Epidermal melanocyte (primary cell): ENCODE data around the gene TMEM109.

Source experiments
- DNase-seq: peaks from one replicate; pipeline ENCODE4 v3.0.0; 2011; ENCODE audit warnings: low spot score; ENCODE audit not compliant: insufficient read length

The TMEM109 gene, protein sequence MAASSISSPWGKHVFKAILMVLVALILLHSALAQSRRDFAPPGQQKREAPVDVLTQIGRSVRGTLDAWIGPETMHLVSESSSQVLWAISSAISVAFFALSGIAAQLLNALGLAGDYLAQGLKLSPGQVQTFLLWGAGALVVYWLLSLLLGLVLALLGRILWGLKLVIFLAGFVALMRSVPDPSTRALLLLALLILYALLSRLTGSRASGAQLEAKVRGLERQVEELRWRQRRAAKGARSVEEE

DNA sequence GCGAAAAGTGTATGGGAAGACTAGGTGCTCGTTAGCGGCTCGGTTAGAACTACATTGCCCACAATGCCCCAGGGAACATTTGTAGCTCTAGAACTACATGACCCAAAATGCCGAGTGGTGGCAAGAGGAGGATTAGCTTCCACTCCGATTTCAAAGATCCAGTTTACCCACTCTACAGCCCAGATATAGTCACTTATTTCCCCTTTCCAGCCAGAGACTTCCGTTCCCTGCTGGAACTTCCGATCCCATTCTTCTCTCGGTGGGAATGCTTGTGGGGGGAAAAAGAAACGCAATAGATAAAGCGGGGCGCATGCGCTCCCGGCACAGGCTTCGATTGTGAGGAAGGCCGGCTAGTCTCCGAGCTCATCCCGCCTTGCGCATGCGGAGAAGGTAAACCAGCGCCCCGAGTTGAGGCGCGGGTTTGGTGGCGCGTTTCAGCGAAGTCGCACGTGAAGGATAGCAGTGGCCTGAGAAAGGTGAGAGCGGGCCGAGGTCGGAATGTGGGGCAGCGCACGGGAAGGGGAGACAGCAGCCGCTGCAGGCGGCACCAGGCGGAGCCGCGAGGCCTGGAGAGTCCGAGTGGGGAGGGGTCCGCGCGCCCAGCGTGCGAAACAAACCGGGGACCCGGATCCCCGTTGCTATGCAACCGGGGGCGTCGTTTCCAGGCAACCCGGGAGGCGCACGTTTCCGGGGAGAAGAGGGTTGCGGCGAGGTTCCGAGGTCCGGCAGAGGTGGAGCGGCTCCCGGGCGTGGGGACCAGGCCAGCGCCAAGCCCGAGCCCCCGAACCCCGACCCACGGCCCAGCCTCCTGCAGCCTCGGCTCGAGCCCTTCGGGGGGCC lies at the start of gene TMEM109:
Gene TMEM109, plus strand, starts transcription at position 366 of the 840 bp plus-strand sequence. CDS start 5,536 bp downstream, outside the sequence.
- DNase-seq: peak; percentile 98

DNA sequence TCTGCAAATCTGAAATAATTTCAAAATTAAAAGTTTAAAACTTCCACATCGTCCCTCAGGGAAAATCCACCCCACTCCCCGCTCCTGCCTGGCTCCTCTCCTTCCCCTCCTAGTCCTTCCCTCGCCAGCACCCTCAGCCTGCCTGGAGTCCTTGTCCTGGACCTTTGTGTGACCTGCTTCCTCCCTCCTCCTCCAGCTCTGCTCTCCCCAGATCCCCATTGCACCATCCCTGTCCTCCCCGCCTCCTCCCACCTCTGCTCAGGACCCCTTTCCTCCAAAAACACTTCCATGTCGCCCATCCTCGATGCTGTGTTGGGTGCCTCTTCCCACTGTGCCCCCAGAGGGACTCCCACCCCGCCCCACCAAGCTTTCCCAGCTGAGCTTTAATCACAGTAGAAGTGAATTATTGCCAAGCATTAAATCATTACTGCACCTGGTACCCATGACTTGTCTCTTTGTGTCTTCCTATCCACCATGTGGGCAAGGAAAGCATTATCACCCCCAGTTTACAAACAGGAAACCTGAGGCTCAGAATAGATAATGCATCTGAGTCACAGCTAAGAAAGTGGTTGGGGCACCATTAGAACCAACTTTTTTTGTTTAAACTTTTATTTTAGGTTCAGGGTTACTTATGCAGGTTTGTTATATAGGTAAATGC lies 49.0 kb upstream of the TMEM109 start:
- DNase-seq: no peak

DNA sequence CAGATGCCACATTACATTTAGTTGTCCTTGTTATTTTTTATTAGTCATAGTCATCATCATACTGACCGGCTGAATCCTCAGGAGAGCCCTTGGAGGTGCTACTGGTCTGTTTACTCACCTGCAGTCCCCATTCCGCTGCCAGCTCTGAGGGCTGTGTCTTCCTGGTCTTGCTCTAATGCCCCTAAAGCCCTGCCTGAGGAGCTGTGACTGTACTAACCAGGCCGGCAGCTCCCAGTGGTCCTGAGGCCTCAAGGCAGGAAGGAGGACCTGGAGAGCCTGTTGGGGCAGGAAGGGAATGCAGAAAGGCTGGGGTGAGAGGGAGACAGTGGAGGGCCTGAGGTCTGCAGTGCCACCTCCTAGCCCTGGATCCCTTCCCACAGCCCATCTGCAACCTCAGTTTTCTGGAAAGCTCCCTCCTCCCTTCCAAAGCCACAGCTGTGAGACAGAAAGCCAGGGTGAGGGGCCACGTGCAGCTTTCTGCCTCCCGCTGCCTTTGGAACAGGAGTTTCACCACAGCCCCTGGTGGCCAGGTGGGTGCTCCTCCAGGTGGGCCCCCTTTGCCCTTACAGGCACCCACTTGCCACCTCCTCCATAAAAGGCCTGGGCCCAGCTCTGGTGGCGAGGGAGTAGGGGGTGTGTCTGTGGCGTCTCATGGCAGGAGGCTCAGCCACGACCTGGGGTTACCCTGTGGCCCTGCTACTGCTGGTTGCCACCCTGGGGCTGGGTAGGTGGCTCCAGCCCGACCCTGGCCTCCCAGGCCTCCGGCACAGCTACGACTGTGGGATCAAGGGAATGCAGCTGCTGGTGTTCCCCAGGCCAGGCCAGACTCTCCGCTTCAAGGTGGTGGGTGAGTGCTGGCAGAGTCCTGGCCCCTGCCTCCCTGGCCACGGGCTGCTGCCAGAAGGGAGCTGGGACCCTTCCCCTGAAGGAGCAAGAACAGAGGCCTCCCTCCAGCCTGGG lies 46.8 kb upstream of the TMEM109 start, which contains the start of gene ZP1:
Gene ZP1, plus strand, starts transcription at position 632 of the 960 bp plus-strand sequence. Its CDS starts 20 bp downstream, at position 652.
- DNase-seq: no peak

DNA sequence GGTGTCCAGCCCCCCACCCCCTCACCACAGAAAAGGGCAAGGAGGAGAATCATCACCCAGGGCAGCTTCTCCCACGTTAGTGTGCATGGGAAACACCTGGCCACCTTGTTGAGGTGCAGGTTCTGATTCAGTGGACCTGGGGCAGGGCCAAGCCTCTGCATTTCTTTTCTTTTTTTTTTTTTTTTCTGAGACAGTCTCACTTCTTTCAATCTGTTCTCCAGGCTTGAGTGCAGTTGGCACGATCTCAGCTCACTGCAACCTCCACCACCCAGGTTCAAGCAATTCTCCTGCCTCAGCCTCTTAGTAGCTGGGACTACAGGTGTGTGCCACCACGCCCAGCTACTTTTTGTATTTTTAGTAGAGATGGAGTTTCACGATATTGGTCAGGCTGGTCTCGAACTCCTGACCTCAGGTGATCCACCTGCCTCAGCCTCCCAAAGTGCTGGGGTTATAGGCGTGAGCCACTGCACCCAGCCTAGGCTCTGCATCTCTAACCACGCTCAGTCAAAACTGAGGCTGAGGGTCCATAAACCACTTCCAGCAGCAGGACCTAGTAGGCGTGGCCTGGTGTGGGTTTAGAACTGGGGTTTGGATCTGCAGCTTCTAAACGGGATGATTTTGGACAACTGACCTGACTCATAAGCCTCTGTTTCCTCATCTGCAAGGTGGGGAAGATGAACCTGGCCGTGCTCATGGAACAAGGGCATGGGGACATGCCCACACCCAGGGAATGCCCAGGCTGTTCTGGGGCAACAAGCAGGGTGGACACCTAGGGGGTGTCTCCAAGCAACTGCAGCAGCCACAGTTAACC lies 45.9 kb upstream of the TMEM109 start:
- no peak for DNase-seq

DNA sequence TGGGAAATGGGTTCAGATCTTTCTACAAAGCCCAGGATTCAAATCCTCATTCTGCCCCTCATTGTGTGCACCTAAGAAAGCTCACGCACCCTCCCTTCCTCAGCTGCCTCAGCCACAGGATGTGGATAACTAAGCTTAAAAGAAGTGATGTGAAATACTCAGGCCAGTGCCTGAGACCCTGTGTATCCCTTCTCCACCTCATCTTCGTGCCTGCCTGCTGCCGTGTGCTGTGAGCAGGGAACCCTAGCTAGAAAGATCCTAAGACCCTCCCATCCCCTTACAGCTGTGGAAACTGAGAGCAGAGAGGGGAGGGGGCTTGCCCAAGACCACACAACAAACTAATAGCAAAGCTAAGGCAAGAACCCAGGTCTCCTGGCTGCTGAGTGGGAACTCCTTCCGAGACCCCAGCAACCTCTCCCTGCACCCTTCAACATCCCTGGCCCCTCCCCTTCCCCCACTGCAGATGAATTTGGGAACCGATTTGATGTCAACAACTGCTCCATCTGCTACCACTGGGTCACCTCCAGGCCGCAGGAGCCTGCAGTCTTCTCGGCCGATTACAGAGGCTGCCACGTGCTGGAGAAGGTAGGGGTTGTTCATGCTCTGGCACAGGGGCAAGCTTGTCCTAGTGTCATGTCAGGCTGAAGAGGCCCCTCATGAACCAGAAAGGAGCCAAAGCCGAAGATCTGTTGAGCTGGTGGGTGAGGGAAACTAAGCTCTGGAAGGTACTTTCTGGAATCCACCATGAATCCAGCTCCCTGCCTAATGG lies 45.1 kb upstream of the TMEM109 start:
- no peak for DNase-seq

DNA sequence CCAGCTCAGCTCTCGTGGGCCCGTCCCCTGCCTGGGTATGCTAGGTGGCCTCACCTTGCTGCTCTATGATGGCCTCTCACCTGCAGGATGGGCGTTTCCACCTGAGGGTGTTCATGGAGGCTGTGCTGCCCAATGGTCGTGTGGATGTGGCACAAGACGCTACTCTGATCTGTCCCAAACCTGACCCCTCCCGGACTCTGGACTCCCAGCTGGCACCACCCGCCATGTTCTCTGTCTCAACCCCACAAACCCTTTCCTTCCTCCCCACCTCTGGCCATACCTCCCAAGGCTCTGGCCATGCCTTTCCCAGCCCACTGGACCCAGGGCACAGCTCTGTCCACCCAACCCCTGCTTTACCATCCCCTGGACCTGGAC lies 44.5 kb upstream of the TMEM109 start:
- no peak for DNase-seq

DNA sequence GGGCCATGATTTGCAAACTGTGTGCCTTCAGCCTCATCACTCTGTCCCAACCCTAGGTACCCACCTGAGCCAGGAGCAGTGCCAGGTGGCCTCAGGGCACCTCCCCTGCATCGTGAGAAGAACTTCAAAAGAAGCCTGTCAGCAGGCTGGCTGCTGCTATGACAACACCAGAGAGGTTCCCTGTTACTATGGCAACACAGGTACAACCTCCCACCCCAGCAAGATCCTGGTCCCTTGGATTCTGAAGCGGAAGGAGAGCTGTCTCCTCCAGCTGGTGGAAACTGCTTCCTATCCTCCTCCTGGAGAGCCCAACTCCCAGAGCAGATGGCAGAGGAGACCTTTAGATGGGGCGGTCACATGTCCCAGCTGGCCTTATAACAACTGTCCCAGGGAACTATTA lies 43.7 kb upstream of the TMEM109 start:
- no peak for DNase-seq

DNA sequence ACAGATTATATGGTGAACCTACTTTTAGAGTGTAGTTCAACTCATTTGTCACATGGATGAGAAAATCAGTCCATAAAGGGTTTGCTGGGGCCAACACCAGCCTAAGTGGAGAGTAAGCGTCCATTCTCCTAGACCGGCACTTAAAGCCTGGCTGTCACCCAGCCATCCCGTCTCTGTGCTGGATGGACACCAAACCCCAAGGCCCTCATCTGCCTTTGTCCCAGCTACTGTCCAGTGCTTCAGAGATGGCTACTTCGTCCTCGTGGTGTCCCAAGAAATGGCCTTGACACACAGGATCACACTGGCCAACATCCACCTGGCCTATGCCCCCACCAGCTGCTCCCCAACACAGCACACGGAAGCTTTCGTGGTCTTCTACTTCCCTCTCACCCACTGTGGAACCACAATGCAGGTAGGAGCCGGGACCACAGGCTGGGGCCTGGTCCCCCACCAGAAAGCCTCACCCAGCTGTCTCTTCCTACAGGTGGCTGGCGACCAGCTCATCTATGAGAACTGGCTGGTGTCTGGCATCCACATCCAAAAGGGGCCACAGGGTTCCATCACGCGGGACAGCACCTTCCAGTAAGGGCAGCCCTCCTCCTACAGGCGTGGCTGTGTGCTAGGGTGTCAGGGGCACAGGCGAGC lies 43.1 kb upstream of the TMEM109 start:
- DNase-seq: no peak

DNA sequence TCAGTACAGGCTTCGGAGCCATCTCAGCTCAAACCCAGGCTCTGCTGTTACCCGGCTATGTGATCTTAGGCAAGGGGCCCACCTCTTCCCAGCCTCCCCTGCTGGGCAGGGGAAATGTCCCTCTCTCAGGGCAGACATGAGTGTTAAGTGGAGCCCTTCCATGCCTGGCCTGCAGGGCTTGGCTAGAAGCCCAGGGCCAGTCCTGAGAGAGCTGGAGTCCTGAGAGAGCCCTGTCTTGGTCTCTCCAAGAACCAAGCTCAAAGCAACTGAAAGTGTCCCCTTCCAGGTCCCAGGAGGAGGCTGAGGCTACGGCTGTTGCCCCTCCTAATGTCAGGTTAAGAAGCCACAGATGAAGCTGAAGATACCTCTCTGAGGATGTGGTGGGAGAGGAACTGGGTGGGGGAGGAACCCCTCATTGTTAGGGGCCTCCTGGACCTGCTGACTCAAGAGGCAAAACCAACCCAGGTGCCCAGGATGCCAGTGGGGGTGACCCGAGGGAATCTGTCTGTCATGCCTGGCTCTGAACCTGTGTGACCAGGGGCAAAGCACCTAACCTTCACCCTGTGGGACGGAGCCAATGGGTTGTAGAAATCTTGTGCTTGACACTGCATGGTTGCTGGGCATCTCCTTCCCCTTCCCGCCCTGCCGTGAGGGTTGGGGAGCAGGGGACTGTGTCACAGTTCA lies 42.4 kb upstream of the TMEM109 start:
- DNase-seq: no peak

DNA sequence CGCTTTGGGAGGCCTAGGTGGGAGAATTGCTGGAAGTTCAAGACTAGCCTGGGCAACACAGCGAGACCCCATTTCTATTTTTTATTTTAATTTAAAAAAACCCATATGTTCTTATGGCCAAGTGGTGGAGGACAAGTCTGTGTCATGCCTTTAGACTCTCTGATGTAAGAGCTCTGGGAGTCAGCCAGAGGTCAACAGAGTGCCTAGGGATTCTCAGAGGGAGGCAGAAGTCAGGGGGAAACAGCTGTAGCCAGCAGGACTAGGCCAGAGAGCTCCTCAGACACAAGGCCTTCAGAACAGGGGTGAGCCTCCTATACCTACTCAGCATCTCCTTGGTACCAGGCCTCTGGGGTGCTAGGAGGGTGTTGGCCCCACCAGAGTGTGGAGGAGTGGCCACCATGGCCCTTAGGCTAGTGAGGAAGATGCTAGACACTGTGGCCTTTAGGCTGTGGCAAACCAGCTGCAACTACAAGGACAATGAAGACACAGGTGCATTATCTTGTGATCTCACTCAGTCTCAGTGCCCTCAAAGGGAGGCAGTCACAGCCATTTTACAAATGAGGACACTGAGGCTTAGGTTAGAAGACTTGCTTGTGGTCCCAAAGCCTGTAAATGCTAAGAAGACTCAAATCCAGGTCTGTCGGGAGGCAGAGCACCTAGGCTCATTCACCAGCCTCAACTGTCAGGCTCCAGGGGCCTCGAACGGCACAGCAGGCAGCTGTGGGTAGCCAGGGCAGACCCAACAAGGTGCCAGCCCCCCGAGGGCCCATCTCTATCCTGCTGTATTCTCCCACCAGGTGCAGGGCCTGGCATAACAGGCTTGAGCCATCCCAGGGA lies 41.6 kb upstream of the TMEM109 start:
- no peak for DNase-seq

DNA sequence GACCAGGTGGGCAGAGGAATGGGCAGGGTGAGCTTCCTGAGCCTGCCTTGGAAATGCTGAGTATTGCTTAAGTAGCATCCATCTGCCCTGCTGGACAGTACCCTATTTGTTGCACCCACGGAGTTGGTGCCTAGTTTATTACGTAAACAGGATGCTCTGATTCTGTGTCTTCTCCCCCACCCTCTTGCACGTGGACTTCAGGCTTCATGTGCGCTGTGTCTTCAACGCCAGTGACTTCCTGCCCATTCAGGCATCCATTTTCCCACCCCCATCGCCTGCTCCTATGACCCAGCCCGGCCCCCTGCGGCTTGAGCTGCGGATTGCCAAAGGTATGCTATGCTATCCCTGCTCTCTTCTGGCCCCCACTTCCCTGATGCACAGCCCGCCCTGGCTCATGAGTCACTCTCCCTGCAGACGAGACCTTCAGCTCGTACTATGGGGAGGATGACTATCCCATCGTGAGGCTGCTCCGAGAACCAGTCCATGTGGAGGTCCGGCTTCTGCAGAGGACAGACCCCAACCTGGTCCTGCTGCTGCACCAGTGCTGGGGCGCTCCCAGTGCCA lies 40.9 kb upstream of the TMEM109 start:
- no peak for DNase-seq

DNA sequence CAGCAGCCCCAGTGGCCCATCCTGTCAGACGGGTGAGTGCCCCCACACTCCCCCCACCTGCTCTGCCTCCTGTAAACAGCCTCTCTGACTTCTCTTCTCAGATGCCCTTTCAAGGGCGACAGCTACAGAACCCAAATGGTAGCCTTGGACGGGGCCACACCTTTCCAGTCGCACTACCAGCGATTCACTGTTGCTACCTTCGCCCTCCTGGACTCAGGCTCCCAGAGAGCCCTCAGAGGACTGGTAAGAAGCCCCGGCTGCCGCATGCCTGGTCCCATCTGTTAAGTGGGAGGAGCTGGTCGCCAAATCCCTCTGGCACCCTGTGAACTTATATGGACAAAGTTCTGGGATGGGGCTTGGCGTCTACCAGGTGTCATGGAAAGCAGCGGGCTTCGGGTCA lies 40.4 kb upstream of the TMEM109 start:
- no peak for DNase-seq

DNA sequence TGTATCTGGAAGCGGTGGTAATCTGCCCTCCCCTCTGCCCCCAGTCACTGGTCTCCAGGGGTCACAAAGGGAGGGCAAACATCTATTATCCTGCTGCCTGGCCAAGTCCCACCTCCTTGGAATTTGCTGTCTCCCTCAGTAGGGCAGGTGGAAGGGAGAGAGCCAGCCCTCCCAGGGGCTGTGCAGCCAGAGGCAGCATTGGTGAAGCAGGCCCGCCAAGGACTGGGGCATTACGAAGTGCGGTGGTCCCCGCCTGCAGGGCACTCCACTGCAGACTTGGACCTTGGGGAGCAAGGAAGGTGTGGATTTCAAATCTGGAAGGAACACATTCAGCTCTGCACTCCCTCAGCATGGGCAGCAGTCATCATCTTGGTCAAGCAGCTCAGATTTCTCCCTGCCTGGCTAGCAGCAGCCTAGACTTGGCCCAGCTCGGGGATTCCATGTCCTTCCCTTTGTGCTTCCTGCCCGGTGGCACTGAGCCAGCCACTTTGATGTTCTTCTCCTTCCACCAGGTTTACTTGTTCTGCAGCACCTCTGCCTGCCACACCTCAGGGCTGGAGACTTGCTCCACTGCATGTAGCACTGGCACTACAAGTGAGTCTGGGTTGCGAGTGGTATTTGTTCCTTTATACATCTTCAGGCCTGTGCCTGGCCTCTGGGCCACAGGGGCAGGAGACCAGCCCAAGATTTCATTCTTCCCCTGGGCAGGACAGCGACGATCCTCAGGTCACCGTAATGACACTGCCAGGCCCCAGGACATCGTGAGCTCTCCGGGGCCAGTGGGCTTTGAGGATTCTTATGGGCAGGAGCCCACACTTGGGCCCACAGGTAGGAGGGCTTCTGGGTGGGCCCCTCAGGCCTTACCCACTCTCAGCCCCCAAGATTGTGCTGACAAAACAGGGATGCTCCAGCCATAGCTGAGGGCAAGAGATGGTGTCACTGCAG lies 39.3 kb upstream of the TMEM109 start:
- no peak for DNase-seq

DNA sequence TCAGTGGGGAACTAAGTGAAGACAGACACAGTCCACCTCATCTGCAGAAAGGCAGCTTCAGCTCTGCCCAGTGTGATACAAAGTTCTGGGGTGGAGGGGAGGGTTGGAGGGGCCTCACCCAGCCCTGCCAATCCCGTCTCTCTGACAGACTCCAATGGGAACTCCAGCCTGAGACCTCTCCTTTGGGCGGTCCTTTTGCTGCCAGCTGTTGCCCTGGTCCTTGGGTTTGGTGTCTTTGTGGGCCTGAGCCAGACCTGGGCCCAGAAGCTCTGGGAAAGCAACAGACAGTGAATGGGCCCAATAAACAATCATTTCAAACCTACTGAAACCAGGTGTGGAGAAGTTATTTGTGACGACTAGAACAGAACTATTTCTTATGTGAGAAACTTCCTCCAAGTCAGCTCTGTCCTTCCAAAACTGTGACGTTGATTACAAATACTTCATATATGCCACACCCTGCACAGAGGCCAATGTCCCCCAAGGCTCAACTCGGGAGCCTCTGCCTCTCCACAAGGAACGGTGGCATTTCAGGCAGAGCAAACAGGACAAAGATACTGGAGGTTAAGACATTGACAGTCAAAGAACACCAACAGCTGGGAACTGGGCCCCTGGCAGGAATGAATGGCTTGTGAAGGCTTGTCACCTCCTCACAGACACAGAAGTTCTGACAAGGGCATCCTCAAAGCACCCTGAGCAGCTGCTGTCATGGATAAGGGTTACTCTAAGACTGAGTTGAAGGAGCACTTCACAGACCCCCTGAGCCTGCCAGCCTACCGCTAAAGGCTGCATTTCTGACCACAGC lies 38.4 kb upstream of the TMEM109 start:
- DNase-seq: no peak

DNA sequence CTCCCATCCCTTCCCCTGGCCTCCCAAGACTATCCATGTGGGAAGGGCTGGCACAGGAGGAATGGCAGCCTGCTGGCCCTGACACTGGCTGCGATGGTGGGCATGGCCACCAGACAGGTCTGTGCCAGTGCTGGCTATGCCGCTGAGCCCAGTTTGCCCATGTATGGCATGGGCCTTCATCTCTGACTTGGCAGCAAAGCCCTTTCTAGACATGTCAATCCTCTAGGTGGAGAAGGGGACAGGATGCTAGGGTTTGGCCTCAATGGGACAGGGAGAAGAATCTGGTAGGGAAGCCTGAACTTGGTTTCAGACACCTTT lies 37.8 kb upstream of the TMEM109 start:
- DNase-seq: no peak
